HG02763 (cell line): ENCODE data around the gene CDK9.
"Not testable (repeated sequence)": the region's sequence is repeated elsewhere in the genome, so short reads cannot be mapped to it uniquely, and the experiment has no call there.

ENCODE experiments used
- ATAC-seq: cut with Tn5 transposase; IDR thresholded peaks from one replicate; pipeline ENCODE4 v1.9.1; 2021; ENCODE audit warnings: mild to moderate bottlenecking, moderate library complexity; ENCODE audit not compliant: unreplicated experiment

Gene CDK9

DNA sequence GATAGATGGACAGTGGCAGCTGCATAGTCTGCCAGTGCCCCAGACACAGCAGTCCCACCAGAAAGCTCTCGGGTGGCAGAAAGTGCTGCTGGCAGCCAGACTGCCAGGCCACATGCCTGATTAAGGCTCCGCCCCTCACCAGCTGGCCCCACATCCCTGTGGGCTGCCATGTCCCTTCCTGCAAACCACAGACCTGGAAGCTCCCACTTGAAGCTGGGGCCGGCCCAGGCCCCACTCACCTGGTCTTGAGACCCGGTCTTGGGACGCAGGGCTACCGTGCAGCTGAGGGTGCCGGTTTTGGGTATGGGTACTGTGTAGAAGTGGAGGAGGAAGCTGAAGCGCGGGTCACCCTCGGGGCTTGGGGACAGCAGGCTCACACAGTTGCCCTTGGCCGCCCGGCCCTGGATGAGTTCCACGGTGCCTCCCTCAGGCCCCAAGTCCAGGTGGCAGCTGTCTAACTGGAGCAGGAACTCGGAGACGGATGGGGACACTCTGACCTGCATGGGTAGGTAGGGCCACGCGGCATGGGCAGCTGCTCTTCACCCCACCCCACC lies 32.1 kb downstream of the CDK9 start:
- no peak for ATAC-seq

DNA sequence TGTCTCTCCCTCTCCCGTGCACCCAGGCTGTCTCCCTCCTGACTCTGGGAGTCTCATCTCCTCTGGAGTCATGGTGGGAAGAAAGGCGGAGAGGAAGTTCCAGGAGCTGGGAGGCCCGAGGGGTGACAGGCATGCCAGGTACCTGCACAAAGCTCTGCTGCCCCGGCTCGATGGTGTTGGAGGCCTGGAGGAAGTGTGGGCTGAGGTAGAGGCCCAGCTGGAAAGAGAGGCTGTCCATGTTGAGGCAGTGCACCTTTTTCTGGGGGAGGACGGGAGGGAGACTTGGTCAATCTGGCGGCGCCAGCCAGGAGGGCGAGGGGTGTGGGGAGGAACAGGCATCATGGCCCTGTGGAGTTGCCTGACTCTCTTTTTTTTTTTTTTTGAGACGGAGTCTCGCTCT lies 32.7 kb downstream of the CDK9 start:
- no peak for ATAC-seq

DNA sequence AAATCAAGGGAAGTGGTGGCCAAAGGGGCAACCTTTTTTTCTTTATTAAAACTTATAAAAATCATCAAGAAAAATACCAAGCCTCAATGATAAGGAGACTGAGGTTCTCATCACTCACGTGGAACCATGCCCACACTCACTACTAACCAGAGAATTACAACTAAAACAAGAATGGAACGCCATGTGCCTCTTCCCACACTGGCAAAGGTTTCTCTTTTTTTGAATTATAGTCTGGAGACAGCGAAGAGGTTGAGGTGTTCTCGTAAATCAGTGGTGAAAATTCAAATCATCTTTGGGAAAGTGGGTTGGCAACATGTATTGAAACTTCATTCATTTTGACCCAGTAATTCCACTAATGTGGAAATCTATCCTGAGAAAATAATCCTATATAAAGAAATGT lies 36.3 kb downstream of the CDK9 start:
- ATAC-seq = no peak

DNA sequence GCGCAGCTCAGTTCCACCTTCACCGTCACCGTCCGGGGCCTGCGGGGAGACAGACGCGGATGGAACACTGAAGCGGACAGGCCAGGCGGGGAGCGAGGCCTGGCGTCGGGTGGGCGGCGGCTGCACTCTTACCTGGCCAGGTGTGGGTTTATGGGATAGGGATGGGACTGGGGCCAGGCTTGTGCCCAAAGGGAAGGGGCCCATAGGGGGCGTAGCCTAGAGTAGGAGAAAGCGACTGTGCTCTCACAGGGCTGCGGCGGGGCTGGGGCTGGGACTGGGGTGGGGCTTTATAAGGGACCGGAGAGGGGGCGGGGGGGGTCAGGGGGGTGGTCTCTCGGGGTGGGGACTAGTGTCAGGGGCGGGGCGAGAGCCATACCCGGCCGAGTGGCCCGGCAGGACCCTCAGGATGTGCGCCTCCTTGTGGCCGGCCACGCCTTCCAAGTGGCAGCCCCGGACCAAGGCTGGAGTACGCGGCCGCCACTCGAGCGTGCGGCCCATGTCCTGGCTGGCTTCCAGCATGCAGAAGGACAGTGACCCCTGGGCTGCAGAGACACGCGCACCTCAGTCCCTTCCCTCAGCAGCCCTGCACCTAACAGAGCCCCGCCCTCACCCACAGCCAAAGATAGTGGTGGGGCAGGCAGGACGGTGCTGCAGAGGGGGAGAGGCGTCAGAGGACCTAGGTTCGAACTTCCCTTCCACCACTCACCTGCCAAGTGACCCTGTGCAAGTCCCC lies 39.7 kb downstream of the CDK9 start:
- no peak for ATAC-seq

DNA sequence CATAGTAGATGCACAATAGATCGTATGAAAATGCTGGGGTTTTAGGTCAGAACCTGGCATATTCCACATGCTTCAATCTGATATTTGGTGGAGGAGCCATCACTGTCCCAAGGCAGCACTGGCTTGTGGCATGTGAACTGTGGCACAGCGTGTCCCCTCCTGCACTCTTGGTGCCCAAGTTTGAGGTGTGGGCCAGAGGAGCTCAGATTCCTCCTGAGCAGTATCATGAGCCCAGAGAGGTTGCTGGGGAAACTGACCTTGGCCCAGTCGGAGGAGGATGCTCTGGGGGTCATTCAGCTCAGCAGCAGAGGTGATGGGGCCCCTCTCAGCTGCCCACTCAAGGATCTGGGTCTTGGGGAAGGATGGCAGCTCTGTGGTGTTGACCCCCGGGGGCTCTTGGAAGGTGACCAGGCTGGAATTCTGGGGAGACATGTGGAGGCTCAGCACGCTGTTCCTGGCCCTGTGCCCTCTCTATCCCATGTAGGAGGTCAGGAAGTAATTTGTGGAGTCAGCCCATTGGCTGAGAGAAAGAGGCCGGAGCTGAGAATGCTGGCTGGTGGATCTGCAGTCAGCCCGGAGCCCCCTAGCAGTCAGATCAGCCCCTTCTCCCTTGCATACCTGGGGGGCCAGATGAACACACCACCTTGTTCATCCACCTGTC lies 40.5 kb downstream of the CDK9 start:
- no peak for ATAC-seq

DNA sequence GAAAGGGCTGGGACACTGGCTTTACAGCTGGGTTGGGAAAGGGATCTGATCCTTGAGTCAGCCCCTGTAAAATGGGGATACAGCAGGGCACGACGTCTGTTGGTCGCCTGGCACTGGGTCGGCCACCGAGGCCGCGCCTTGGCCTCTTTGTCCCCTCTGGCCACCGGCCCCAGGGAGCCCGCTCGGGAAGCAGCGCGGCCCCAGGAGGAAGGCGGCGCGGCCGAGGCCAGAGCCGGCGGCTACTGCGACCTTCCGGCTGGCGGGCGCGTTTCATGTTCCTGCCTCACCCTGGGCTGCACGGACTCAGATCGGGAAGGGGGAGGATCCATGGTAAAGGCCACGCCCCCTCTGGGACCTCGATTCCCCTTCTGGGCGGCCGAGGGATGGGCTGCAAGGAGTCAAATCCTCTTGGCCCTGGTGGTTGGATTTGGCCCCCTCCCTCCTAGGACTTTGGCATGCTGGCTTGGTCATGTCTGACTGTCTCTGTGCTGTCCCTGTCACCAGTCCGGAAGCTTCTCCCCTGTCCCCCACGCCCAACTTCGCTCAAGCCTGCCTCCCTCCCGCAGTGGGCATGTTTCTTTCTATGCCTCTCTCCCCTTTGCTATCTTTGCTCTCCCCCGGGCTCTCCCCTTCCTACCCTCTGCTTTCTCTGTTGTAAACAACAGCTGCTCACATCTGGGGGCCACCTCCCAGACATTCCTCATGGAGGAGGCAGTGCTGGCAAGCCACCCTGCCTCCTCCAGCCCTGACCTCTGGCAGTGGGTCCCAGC lies 42.6 kb downstream of the CDK9 start:
- ATAC-seq = no peak

DNA sequence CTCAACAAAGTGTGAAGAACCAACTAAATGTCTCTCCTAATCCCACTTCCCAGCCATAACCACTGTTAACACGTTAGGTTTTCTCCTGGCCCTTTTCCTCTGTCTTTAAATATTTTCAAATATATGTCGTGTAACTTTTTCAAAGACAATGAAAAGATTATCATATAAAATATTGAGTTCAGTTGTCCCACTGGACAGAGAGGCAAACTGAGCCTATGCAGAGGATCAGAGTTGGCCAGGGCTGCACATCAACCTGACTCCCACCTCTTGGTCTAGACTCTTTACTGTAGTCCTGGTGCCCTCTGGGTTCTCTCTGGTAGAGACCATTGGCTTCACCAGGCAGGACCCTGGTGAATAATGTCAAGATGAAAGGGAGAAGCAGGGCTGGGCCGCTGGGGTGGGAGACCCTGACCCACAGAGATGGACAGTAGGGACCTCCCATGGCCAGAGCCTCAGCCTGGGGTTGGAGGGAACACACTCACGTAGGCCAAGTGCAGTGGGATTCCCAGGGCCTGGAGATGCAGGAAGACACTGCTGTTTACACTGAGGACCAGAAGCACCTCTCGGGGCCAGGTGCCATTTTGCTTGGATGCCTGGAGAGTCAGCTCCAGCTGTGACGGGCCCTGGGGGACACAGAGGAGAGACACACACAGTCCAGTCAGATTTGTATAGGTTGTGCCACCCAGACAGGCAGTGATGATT lies 43.5 kb downstream of the CDK9 start:
- no peak for ATAC-seq

DNA sequence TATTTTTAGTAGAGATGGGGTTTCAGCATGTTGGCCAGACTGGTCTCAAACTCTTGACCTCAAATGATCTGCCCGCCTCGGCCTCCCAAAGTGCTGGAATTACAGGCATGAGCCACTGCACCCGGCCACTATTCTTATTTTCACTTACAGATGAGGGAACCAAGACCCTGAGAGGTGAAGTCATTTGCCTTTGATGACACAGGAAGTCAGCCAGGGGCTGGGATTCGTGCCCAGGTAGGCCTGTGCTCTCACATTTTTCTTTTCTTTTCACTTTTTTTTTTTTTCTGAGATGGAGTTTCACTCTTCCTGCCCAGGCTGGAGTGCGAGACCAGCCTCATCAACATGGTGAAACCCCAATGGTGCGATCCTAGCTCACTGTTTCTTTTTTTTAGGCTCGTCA lies 46.4 kb downstream of the CDK9 start:
- no peak for ATAC-seq

DNA sequence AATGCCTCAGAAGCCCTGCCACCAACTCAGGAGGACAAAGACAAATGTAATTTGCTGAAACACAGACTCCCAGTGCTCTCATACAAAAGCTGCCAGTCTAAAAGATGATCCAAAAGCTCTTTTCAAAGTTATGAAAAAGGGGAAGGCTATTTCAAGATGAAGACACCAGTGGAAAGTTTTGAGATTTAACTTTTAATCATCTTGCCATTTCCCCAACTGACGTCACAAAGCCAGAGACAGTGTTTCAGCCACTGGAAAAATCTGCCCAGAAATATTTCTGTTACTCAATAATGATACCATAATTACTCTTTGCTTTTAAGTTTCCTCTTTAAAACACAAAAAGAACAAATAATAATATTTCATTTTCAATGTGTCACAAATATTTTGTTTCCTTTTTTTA lies 47.7 kb downstream of the CDK9 start:
- no peak for ATAC-seq

DNA sequence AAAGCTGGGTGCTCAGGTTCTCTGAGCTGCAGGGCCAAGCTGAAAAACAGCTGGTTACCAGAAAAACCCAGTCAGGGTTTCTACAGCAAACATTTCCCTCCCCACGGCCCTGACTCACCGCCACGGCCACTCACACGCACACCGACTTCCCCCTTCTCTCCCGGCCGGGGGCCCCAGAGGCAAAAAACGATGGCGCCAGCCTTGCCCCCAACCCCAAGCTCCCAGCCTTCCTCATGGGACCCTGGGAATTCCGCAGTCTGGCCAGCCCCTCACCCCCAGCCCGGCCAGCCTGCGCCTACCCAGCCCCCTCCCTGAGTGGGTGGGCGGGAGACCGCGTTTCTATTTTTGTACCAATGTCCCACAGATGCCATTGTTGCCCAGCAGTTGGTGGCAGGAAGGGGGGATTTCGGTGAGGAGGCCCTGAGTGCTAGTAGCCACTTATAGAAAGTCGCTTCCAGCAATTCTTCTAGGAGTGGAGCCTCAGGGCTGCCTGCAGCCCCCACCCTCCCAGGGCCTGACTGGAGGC lies 50.2 kb downstream of the CDK9 start:
- ATAC-seq = no peak

DNA sequence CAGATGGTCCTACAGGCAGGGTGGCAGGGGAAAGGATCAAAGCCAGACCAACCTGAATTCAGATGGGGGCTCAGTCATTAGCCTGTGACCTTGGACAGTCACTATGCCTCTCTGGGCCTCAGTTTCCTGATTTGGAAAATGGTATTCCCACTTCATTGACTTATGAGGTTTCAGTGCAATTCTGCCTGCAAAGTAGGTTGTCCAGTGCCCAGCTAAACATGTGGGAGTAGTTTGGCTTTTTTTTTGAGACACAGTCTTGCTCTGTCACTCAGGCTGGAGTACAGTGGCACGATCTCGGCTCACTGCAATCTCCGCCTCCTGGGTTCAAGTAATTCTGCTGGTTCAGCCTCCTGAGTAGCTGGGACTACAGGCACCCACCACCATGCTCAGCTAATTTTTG lies 50.7 kb downstream of the CDK9 start:
- not testable (repeated sequence) for ATAC-seq

DNA sequence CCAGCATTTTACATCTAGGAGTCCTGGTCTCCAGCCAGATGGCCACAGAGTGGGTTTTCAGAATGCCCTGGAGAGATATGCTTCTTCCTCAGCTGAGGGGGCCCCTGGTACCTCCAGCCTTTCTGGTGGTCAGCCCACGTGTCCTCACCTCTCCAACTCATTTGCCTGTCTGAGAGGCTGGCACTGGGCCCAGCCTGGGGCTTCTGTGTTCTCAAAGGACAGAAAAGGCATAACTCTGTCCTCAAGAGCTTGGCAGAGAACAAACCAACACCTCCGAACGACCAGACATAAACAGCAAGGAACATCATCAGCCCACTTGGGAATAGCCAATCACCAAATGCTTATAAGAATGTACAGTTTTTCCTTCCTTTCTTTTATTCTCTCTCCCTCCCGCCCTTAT lies 51.5 kb downstream of the CDK9 start:
- ATAC-seq = no peak

DNA sequence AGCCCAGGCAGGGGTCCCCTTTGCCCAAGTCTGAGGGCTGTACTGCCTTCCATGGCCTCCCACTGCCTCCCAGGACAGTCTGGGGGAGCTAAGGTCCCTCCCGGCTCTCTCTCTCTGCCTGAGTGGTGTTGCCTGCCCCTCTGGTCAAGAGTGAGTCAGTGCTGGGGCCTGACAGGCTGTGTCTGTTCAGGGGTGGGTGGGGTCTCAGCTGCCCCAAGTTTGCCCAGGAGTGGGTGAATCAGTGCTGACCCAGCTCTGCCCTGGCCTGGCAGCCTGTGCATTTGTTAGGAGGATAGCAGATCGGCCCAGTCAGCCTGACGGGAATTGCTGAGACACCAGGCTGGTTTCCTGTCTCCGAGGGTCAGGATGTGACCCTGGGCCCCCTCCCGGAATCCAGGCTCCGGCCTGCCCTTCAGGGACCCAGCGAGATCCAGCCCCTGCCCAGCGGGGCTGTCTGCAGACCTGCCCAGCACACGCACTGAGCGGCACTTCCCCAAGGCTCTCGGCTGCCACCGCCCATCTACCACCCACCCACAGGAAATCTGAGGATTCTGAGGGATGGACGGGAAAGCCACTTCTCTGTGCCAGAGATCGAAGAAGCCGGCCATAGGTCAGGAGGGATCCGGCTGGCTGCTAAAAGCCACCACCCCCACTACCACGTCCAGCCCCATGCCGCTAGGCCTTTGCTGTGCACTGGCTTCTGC lies 52.7 kb downstream of the CDK9 start:
- ATAC-seq = no peak
